Cardiac muscle cell (in vitro differentiated cells and primary cell): ENCODE measurements around the gene GDAP1L1. TPM values are rescaled to one million over a fixed set of nuclear protein-coding genes. Genes with fewer than 3 reads are reported as not detected.

Source experiments
- DNase-seq, 2 donors: peaks; one replicate each; pipeline versions ENCODE4 v3.0.0 to v3.0.0-alpha.2; 2010 to 2017; ENCODE audit warnings: low read depth in 1 of 2, low spot score in 1 of 2
- H3K27ac ChIP-seq: fragments of 200-600 bp; sonication (generic); 2 replicates; pipeline ENCODE4 v1.5.1; 2016
- H3K27me3 ChIP-seq: fragments of 200-600 bp; sonication (generic); 2 replicates; pipeline ENCODE4 v1.6.0; 2016; ENCODE audit warnings: control low read depth
- H3K36me3 ChIP-seq: fragments of 200-600 bp; sonication (generic); 2 replicates; pipeline ENCODE4 v1.5.1; 2016; ENCODE audit warnings: control low read depth
- H3K4me1 ChIP-seq: fragments of 200-600 bp; sonication (generic); 2 replicates; pipeline ENCODE4 v1.8.1; 2017; ENCODE audit warnings: low read depth, mild to moderate bottlenecking, mixed run types
- H3K4me3 ChIP-seq: fragments of 200-600 bp; sonication (generic); 2 replicates; pipeline ENCODE4 v1.5.1; 2016; ENCODE audit warnings: mild to moderate bottlenecking
- H3K9me3 ChIP-seq: fragments of 200-600 bp; sonication (generic); 2 replicates; pipeline ENCODE4 v1.5.1; 2017; ENCODE audit warnings: low read depth, mild to moderate bottlenecking, control low read depth
- polyA plus RNA-seq: library from polyadenylated mRNA; unstranded; fragments of >200 nt; fragmentation: Nextera tagmentation; extraction: Ambion mirVana; gene quantifications from 2 replicates; pipeline ENCODE4 v1.2.1, GENCODE V29; 2016
- total RNA-seq: library from RNA; depleted of rRNA; stranded (reverse); fragments of >200 nt; gene quantifications from 2 replicates; pipeline ENCODE4 v1.2.3, GENCODE V29; 2016
- TF ChIP-seq, protein P1 (sequence below): IDR thresholded peaks from 2 replicates; pipeline ENCODE4 v1.5.1; 2012; ENCODE audit warnings: low read depth, mild to moderate bottlenecking, low read length

GDAP1L1 gene
- total and polyA plus RNA-seq, 2 experiments from 2014 or later: 0.86 to 5.2 TPM

DNA sequence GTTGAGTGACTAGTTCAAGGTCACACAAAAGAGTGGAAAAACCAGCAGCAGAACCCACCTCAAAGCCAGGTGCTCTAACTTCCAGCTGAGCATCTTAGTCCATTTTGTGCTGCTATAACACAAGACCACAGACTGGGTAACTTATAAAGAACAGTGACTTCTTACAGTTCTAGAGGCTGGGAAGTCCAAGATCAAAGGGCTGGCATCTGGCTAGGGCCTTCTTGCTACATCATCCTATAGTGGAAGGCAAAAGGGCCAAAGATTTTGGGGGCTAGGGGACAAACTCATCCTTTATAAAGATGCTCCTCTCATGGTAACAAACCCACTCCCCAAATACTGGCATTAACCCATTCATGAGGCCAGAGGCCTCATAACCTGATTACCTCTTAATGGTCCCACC lies 54.2 kb downstream of the GDAP1L1 start:
- peaks cover 28% of the 10 kb centered on the region for H3K4me1 ChIP-seq
- TF ChIP-seq, protein P1, sequence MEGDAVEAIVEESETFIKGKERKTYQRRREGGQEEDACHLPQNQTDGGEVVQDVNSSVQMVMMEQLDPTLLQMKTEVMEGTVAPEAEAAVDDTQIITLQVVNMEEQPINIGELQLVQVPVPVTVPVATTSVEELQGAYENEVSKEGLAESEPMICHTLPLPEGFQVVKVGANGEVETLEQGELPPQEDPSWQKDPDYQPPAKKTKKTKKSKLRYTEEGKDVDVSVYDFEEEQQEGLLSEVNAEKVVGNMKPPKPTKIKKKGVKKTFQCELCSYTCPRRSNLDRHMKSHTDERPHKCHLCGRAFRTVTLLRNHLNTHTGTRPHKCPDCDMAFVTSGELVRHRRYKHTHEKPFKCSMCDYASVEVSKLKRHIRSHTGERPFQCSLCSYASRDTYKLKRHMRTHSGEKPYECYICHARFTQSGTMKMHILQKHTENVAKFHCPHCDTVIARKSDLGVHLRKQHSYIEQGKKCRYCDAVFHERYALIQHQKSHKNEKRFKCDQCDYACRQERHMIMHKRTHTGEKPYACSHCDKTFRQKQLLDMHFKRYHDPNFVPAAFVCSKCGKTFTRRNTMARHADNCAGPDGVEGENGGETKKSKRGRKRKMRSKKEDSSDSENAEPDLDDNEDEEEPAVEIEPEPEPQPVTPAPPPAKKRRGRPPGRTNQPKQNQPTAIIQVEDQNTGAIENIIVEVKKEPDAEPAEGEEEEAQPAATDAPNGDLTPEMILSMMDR: no peak

GRCh38 chr20:44302026-44302669 lies 55.0 kb downstream of the GDAP1L1 start:
- Histone ChIP-seq H3K27ac (peak overlapping the region; percentile 56), H3K27me3 (no peaks in the 10 kb centered on the region), H3K9me3 (no peaks in the 10 kb centered on the region), H3K4me3 (no peak overlapping the region), H3K36me3 (no peaks in the 10 kb centered on the region), H3K4me1 (peaks cover 28% of the 10 kb centered on the region)
- peak in 1 of 2 donors; percentile 52 for DNase-seq
- TF ChIP-seq, protein P1: no peak

More for the DNA sequence above, 54.2 kb downstream of the GDAP1L1 start:
- no peak for DNase-seq
- Histone ChIP-seq H3K36me3 (no peaks in the 10 kb centered on the region), H3K27ac (peak overlapping the region; percentile 56), H3K27me3 (no peaks in the 10 kb centered on the region), H3K4me3 (no peak overlapping the region), H3K9me3 (no peaks in the 10 kb centered on the region)

GRCh38 chr20:44302736-44303135 lies 55.6 kb downstream of the GDAP1L1 start:
- Histone ChIP-seq H3K9me3 (no peaks in the 10 kb centered on the region), H3K4me3 (no peak overlapping the region)
- TF ChIP-seq, protein P1: no peak

DNA sequence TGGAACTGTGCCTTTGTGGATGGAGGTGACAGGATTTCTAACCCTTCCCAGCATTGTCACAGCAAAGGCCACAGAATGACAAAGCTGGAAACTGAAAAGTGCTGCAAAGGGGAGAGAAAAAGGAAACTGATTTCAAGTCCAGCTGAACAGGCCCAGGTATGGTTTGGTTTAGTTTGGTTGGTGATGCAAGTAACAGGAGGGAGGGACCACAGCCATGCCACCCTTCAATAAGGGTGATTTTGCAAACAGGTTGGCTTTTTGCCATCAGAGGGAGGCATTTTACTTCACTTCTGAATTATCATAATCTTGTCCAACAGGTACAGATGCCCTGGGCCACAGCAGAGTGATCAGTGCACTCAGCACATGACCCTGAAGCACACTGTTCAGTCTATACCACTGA lies 57.3 kb downstream of the GDAP1L1 start:
- no peak for DNase-seq
- H3K27ac ChIP-seq: peak overlapping the region; percentile 60
- H3K9me3 ChIP-seq: no peaks in the 10 kb centered on the region
- no peaks in the 10 kb centered on the region for H3K36me3 ChIP-seq
- H3K4me1 ChIP-seq: peaks cover 31% of the 10 kb centered on the region
- TF ChIP-seq, protein P1: no peak
- no peaks in the 10 kb centered on the region for H3K27me3 ChIP-seq
- no peak overlapping the region for H3K4me3 ChIP-seq

More at GRCh38 chr20:44302736-44303135, 55.6 kb downstream of the GDAP1L1 start:
- peaks cover 28% of the 10 kb centered on the region for H3K4me1 ChIP-seq
- peak overlapping the region; percentile 56 for H3K27ac ChIP-seq
- H3K36me3 ChIP-seq: no peaks in the 10 kb centered on the region
- H3K27me3 ChIP-seq: no peaks in the 10 kb centered on the region
- no peak for DNase-seq

DNA sequence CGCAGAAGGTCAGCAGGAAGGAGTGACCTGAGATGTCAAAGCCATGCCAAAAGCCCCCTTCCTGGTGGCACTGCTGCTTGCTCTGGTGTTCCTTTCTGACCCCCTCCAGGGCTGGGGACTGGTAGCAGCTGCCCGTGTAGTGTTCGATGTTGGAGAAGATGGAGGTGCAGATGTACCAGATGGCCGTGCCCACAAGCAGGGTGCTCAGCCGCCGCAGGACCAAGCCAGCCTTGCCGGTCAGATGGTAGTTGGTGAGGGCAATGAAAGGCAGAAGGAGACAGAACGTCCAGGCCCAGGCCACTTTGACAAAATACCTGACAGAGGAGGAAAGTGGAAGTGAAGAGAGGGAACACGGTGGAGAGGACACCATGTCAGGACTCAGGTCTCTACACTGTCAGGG lies 59.8 kb downstream of the GDAP1L1 start:
- Histone ChIP-seq H3K4me3 (no peak overlapping the region), H3K27ac (peak overlapping the region; percentile 29), H3K4me1 (peaks cover 28% of the 10 kb centered on the region), H3K9me3 (no peaks in the 10 kb centered on the region), H3K36me3 (no peaks in the 10 kb centered on the region), H3K27me3 (no peaks in the 10 kb centered on the region)
- no peak for DNase-seq
- TF ChIP-seq, protein P1: no peak
